Activated CD4-positive, alpha-beta T cell treated with anti-CD3 and anti-CD28 coated beads for 48 hours (primary cell): ENCODE measurements around the gene ACYP2.

Experiments
- DNase-seq: peaks from one replicate; pipeline ENCODE4 v3.0.0-alpha.2; 2020

ACYP2 gene

GRCh38 chr2:54164106-54164505 lies 48.7 kb downstream of the ACYP2 start:
- DNase-seq, result no peak

GRCh38 chr2:54166121-54166773 lies 50.8 kb downstream of the ACYP2 start:
- DNase-seq, result no peak

GRCh38 chr2:54176577-54176976 lies 61.2 kb downstream of the ACYP2 start:
- DNase-seq, result no peak

- no peak for DNase-seq
Measured at GRCh38 chr2:54183281-54183680, 67.9 kb downstream of the ACYP2 start.

- no peak for DNase-seq
Measured at GRCh38 chr2:54183972-54184371, 68.6 kb downstream of the ACYP2 start.

- no peak for DNase-seq
Measured at GRCh38 chr2:54185105-54185504, 69.7 kb downstream of the ACYP2 start.

GRCh38 chr2:54187331-54187730 lies 71.9 kb downstream of the ACYP2 start:
- DNase-seq, result no peak

GRCh38 chr2:54189539-54189938 lies 74.1 kb downstream of the ACYP2 start:
- no peak for DNase-seq

- DNase-seq, result no peak
Measured at GRCh38 chr2:54191361-54192135, 76.1 kb downstream of the ACYP2 start.

- DNase-seq, result no peak
Measured at GRCh38 chr2:54194761-54195750, 79.6 kb downstream of the ACYP2 start.

- no peak for DNase-seq
Measured at GRCh38 chr2:54196646-54197045, 81.2 kb downstream of the ACYP2 start.

- no peak for DNase-seq
Measured at GRCh38 chr2:54204476-54204875, 89.1 kb downstream of the ACYP2 start.

GRCh38 chr2:54206596-54206995 lies 91.2 kb downstream of the ACYP2 start:
- DNase-seq, result no peak

GRCh38 chr2:54207666-54208195 lies 92.3 kb downstream of the ACYP2 start:
- no peak for DNase-seq

- DNase-seq, result no peak
Measured at GRCh38 chr2:54208364-54209240, 93.2 kb downstream of the ACYP2 start.

GRCh38 chr2:54209379-54209778 lies 94.0 kb downstream of the ACYP2 start:
- DNase-seq, result no peak

GRCh38 chr2:54212456-54212855 lies 97.0 kb downstream of the ACYP2 start:
- no peak for DNase-seq

- no peak for DNase-seq
Measured at GRCh38 chr2:54213082-54213481, 97.7 kb downstream of the ACYP2 start.

GRCh38 chr2:54224997-54225396 lies 109.6 kb downstream of the ACYP2 start:
- no peak for DNase-seq

- no peak for DNase-seq
Measured at GRCh38 chr2:54226260-54226659, 110.8 kb downstream of the ACYP2 start.

GRCh38 chr2:54227798-54228197 lies 112.4 kb downstream of the ACYP2 start:
- no peak for DNase-seq

GRCh38 chr2:54228945-54229344 lies 113.5 kb downstream of the ACYP2 start:
- DNase-seq, result no peak
